HepG2 (cell line): ENCODE results near the gene PARP14. TPM values are rescaled to one million over a fixed set of nuclear protein-coding genes. Genes with fewer than 3 reads are reported as not detected.
"Not testable (repeated sequence)": the region's sequence is repeated elsewhere in the genome, so short reads cannot be mapped to it uniquely, and the experiment has no call there.

Experiments
- ATF4 ChIP-seq, 2 experiments: fragments of 450-650 bp in 1 of 2; sonication (generic) in 1 of 2; formaldehyde crosslinking; IDR thresholded peaks; 2 replicates each; pipeline versions ENCODE4 v1.5.0 to v1.8.0; 2020 to 2022; ENCODE audit warnings: mild to moderate bottlenecking in 1 of 2, missing genetic modification reagents in 1 of 2
- FOXC1 ChIP-seq: sonication (generic); formaldehyde crosslinking; IDR thresholded peaks from 2 replicates; pipeline ENCODE4 v1.8.0; 2022; ENCODE audit warnings: mild to moderate bottlenecking, missing genetic modification reagents, borderline replicate concordance
- JARID2 ChIP-seq: sonication (generic); formaldehyde crosslinking; IDR thresholded peaks from 2 replicates; pipeline ENCODE4 v1.8.1; 2023; ENCODE audit warnings: missing genetic modification reagents, inconsistent platforms; ENCODE audit not compliant: insufficient replicate concordance
- KLF12 ChIP-seq: sonication (generic); formaldehyde crosslinking; IDR thresholded peaks from 2 replicates; pipeline ENCODE4 v1.4.0; 2020; ENCODE audit warnings: missing genetic modification reagents, borderline replicate concordance
- MYC ChIP-seq: sonication (generic); formaldehyde crosslinking; IDR thresholded peaks from 2 replicates; pipeline ENCODE4 v1.9.0; 2021; ENCODE audit warnings: missing genetic modification reagents, borderline replicate concordance
- PHF8 ChIP-seq: sonication (generic); formaldehyde crosslinking; IDR thresholded peaks from 2 replicates; pipeline ENCODE4 v1.5.0; 2020; ENCODE audit warnings: missing genetic modification reagents
- SALL1 ChIP-seq: sonication (generic); formaldehyde crosslinking; IDR thresholded peaks from 2 replicates; pipeline ENCODE4 v1.8.0; 2022; ENCODE audit warnings: mild to moderate bottlenecking, missing genetic modification reagents
- SOX6 ChIP-seq, 2 experiments: fragments of 450-650 bp in 1 of 2; sonication (generic) in 1 of 2; formaldehyde crosslinking in 1 of 2; IDR thresholded peaks; 2 replicates each; pipeline versions ENCODE4 v1.4.0 to v1.6.1; 2017 to 2020; ENCODE audit warnings: antibody characterized with exemption in 1 of 2, mild to moderate bottlenecking in 1 of 2, missing genetic modification reagents in 1 of 2
- TGIF2 ChIP-seq: IDR thresholded peaks from 2 replicates; pipeline ENCODE4 v1.6.1; 2016; ENCODE audit warnings: control low read depth, missing compliant biosample characterization
- TOPORS ChIP-seq: sonication (generic); formaldehyde crosslinking; IDR thresholded peaks from 2 replicates; pipeline ENCODE4 v1.8.0; 2023; ENCODE audit warnings: mild to moderate bottlenecking, missing genetic modification reagents
- ZBTB39 ChIP-seq: sonication (generic); formaldehyde crosslinking; IDR thresholded peaks from 2 replicates; pipeline ENCODE4 v1.5.0; 2020; ENCODE audit warnings: missing genetic modification reagents
- ZNF264 ChIP-seq: sonication (generic); formaldehyde crosslinking; IDR thresholded peaks from 2 replicates; pipeline ENCODE4 v1.4.0; 2020; ENCODE audit warnings: missing genetic modification reagents
- ZNF280D ChIP-seq: sonication (generic); formaldehyde crosslinking; IDR thresholded peaks from 2 replicates; pipeline ENCODE4 v1.5.1; 2020; ENCODE audit warnings: mild to moderate bottlenecking, missing genetic modification reagents
- ZNF747 ChIP-seq: sonication (generic); formaldehyde crosslinking; IDR thresholded peaks from 2 replicates; pipeline ENCODE4 v1.8.1; 2023; ENCODE audit warnings: missing genetic modification reagents, mild to moderate bottlenecking, borderline replicate concordance
- ZNF780A ChIP-seq: sonication (generic); formaldehyde crosslinking; IDR thresholded peaks from 2 replicates; pipeline ENCODE4 v1.8.0; 2022; ENCODE audit warnings: mild to moderate bottlenecking, missing genetic modification reagents, moderate library complexity
- ZNF891 ChIP-seq: sonication (generic); formaldehyde crosslinking; IDR thresholded peaks from 2 replicates; pipeline ENCODE4 v1.5.0; 2020; ENCODE audit warnings: mild to moderate bottlenecking, missing genetic modification reagents
- polyA plus RNA-seq, 8 experiments: library from polyadenylated mRNA; depleted of rRNA in 3 of 8; stranded (reverse) in 7 of 8; unstranded in 1 of 8; fragments of >200 nt; fragmentation: Illumina TruSeq in 4 of 8; extraction: Trizol in 4 of 8; gene quantifications; 2 replicates each; pipeline versions ENCODE4 v1.2.1 to v1.2.3, GENCODE V29; 2011 to 2016; ENCODE audit warnings: low read depth in 4 of 8, missing spikeins in 1 of 8, mixed read lengths in 1 of 8; ENCODE audit not compliant: insufficient read depth in 1 of 8
- total RNA-seq, 5 experiments: library from RNA; depleted of rRNA; stranded (reverse); fragments of >200 nt; fragmentation: Illumina TruSeq; extraction: Trizol; gene quantifications; 2 replicates each; pipeline ENCODE4 v1.2.3, GENCODE V29; 2016; ENCODE audit warnings: low read depth in 1 of 5
- TF ChIP-seq, protein P1 (sequence below): sonication (generic); formaldehyde crosslinking; conservative IDR thresholded peaks from 2 replicates; pipeline ENCODE4 v1.8.0; 2022; ENCODE audit warnings: mild to moderate bottlenecking, moderate library complexity, missing genetic modification reagents
- TF ChIP-seq, protein P2 (sequence below): sonication (generic); formaldehyde crosslinking; IDR thresholded peaks from 2 replicates; pipeline ENCODE4 v1.5.1; 2020; ENCODE audit warnings: mild to moderate bottlenecking, moderate library complexity, missing genetic modification reagents

PARP14 gene
- total and polyA plus RNA-seq, 2 of the 13 experiments (the other 11 are each of a cell fraction or from before 2014, with no cell fraction given) = 9.0 to 19.1 TPM

DNA sequence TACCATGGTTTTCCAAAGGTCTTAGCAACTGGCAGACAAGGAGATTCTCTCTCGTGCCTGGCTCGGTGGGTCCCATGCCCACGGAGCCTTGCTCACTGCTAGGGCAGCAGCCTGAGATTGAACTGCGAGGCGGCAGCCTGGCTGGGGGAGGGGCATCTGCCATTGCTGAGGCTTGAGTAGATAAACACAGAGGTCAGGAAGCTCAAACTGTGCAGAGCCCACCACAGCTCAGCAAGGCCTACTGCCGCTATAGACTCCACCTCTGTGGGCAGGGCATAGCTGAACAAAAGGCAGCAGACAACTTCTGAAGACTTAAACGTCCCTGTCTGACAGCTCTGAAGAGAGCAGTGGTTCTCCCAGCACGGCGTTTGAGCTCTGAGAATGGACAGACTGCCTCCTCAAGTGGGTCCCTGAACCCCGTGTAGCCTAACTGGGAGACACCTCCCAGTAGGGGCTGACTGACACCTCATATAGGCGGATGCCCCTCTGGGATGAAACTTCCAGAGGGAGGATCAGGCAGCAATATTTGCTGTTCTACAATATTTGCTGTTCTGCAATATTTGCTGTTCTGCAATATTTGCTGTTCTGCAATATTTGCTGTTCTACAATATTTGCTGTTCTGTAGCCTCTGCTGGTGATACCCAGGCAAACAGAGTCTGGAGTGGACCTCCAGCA lies 29.3 kb upstream of the PARP14 start (continued):
- TF ChIP-seq TOPORS (CRISPR knock-in tag) (peak; percentile 82; the same call in 1 of the 2 replicates), ATF4 (CRISPR knock-in tag; IDR thresholded peaks at IDR 0.05) (peak in 1 of 2 experiments; percentile 95; a peak in 2 of 4 replicates), TGIF2 (CRISPR knock-in tag) (peak; percentile 83), SALL1 (CRISPR knock-in tag) (peak; percentile 94), ZBTB39 (CRISPR knock-in tag) (peak; percentile 52; the same call in 1 of the 2 replicates), MYC (CRISPR knock-in tag) (peak; percentile 36; the same call in 1 of the 2 replicates), ZNF747 (CRISPR knock-in tag) (peak; percentile 91), ZNF891 (CRISPR knock-in tag) (peak; percentile 66; the same call in 1 of the 2 replicates), JARID2 (CRISPR knock-in tag) (peak; percentile 33), SOX6 (CRISPR knock-in tag; IDR thresholded peaks at IDR 0.05) (peak; percentile 96), ZNF780A (CRISPR knock-in tag) (peak; percentile 65; the same call in 1 of the 2 replicates), ZNF264 (peak; percentile 75; the same call in 1 of the 2 replicates), PHF8 (CRISPR knock-in tag) (peak; percentile 45), FOXC1 (CRISPR knock-in tag) (peak; percentile 91; the same call in 1 of the 2 replicates), ZNF280D (peak; percentile 85), KLF12 (CRISPR knock-in tag) (0 out of 2 replicates have a peak, but pooled peaks have one; percentile 26)
- TF ChIP-seq, protein P1, sequence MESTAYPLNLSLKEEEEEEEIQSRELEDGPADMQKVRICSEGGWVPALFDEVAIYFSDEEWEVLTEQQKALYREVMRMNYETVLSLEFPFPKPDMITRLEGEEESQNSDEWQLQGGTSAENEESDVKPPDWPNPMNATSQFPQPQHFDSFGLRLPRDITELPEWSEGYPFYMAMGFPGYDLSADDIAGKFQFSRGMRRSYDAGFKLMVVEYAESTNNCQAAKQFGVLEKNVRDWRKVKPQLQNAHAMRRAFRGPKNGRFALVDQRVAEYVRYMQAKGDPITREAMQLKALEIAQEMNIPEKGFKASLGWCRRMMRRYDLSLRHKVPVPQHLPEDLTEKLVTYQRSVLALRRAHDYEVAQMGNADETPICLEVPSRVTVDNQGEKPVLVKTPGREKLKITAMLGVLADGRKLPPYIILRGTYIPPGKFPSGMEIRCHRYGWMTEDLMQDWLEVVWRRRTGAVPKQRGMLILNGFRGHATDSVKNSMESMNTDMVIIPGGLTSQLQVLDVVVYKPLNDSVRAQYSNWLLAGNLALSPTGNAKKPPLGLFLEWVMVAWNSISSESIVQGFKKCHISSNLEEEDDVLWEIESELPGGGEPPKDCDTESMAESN = peak; percentile 89
- TF ChIP-seq, protein P2, sequence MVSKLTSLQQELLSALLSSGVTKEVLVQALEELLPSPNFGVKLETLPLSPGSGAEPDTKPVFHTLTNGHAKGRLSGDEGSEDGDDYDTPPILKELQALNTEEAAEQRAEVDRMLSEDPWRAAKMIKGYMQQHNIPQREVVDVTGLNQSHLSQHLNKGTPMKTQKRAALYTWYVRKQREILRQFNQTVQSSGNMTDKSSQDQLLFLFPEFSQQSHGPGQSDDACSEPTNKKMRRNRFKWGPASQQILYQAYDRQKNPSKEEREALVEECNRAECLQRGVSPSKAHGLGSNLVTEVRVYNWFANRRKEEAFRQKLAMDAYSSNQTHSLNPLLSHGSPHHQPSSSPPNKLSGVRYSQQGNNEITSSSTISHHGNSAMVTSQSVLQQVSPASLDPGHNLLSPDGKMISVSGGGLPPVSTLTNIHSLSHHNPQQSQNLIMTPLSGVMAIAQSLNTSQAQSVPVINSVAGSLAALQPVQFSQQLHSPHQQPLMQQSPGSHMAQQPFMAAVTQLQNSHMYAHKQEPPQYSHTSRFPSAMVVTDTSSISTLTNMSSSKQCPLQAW (CRISPR knock-in tag) = peak; percentile 50; the same call in 1 of the 2 replicates
- TF ChIP-seq SOX6 (IDR thresholded peaks at IDR 0.05) = not testable (repeated sequence)
